PC-9 (cell line): Measurements from ENCODE around the gene TMEM42. TPM values are rescaled to one million over a fixed set of nuclear protein-coding genes. Genes with fewer than 3 reads are reported as not detected.
"Not testable (repeated sequence)": the region's sequence is repeated elsewhere in the genome, so short reads cannot be mapped to it uniquely, and the experiment has no call there.

Experiments
- Bru-seq: library from RNA; stranded (reverse); fragments of 400-500 nt; gene quantifications from one replicate; lab custom pipeline; 2021; lab: Mats Ljungman, UMichigan
- BruChase-seq, 2 experiments: library from RNA; stranded (reverse); fragments of 400-500 nt; gene quantifications; one replicate each; lab custom pipeline; 2021; lab: Mats Ljungman, UMichigan
- BruUV-seq: library from RNA; stranded (reverse); fragments of 400-500 nt; replicated peaks from 2 replicates; lab custom pipeline; 2021; lab: Mats Ljungman, UMichigan
- CTCF ChIA-PET: fragments of 300-600 bp; sonication (Branson Sonifier 250); formaldehyde crosslinking; loops from one replicate; lab custom pipeline; 2022; ENCODE audit warnings: antibody characterized with exemption; lab: Charles Lee
- POLR2A ChIA-PET: fragments of 300-600 bp; sonication (Branson Sonifier 250); formaldehyde crosslinking; loops from one replicate; lab custom pipeline; 2022; ENCODE audit warnings: antibody characterized with exemption; ENCODE audit not compliant: unreplicated experiment; lab: Charles Lee
- DNase-seq, 2 experiments: peaks; one replicate each; pipeline versions ENCODE4 v3.0.0 to v3.0.0-alpha.2; 2015 to 2022; ENCODE audit warnings: mixed read lengths in 1 of 2
- H2AFZ ChIP-seq: fragments of 200-600 bp; sonication (generic); 2 replicates; pipeline ENCODE4 v1.8.1; 2017; ENCODE audit warnings: antibody characterized with exemption
- H3F3A ChIP-seq: fragments of 200-600 bp; sonication (generic); 2 replicates; pipeline ENCODE4 v1.8.1; 2017; ENCODE audit warnings: antibody characterized with exemption, mild to moderate bottlenecking, low read depth; ENCODE audit not compliant: insufficient read depth
- H3K27ac ChIP-seq: fragments of 200-600 bp; sonication (generic); 2 replicates; pipeline ENCODE4 v1.6.1; 2016; ENCODE audit warnings: mixed run types
- H3K27me3 ChIP-seq: fragments of 200-600 bp; sonication (generic); 2 replicates; pipeline ENCODE4 v1.6.1; 2016; ENCODE audit warnings: low read depth, mixed run types; ENCODE audit not compliant: insufficient read depth
- H3K36me3 ChIP-seq: fragments of 200-600 bp; sonication (generic); 2 replicates; pipeline ENCODE4 v1.6.1; 2016; ENCODE audit warnings: low read depth, mixed run types
- H3K4me1 ChIP-seq: fragments of 200-600 bp; sonication (generic); replicated peaks from 2 replicates; pipeline ENCODE4 v1.6.1; 2016; ENCODE audit warnings: mixed run types; ENCODE audit not compliant: insufficient read depth
- H3K4me2 ChIP-seq: fragments of 200-600 bp; sonication (generic); 2 replicates; pipeline ENCODE4 v1.6.1; 2017; ENCODE audit warnings: mixed run types
- H3K4me3 ChIP-seq: fragments of 200-600 bp; sonication (generic); 2 replicates; pipeline ENCODE4 v1.6.1; 2016; ENCODE audit warnings: mixed run types
- H3K79me2 ChIP-seq: fragments of 200-600 bp; sonication (generic); 2 replicates; pipeline ENCODE4 v1.6.1; 2017; ENCODE audit warnings: low read depth, mixed run types
- H3K9me2 ChIP-seq: fragments of 200-600 bp; sonication (generic); 2 replicates; pipeline ENCODE4 v1.8.1; 2017; ENCODE audit warnings: mild to moderate bottlenecking; ENCODE audit not compliant: insufficient read depth
- H3K9me3 ChIP-seq: fragments of 200-600 bp; sonication (generic); 2 replicates; pipeline ENCODE4 v1.8.1; 2016; ENCODE audit warnings: low read depth; ENCODE audit not compliant: insufficient read depth
- H4K20me1 ChIP-seq: fragments of 200-600 bp; sonication (generic); 2 replicates; pipeline ENCODE4 v1.8.1; 2017; ENCODE audit not compliant: insufficient read depth
- EZH2 ChIP-seq: fragments of 200-600 bp; sonication (generic); IDR thresholded peaks from 2 replicates; pipeline ENCODE4 v1.8.0; 2017; ENCODE audit warnings: antibody characterized with exemption, low read depth
- intact Hi-C: fragments of 100-400 bp; cut with micrococcal nuclease; formaldehyde crosslinking; loops from one replicate; pipeline ENCODE4 v1.10.0; 2022; ENCODE audit not compliant: unreplicated experiment
- long read RNA-seq: library from polyadenylated mRNA; stranded (forward); transcript quantifications from one replicate; pipeline ENCODE4 v2.0.0, GENCODE V29; 2022
- total RNA-seq: library from RNA; stranded (reverse); gene quantifications from 2 replicates; pipeline ENCODE4 v1.2.3, GENCODE V29; 2021
- TF ChIP-seq, protein P1 (sequence below): fragments of 200-600 bp; sonication (generic); conservative IDR thresholded peaks from 2 replicates; pipeline ENCODE4 v1.6.1; 2017; ENCODE audit warnings: mixed run types, antibody characterized with exemption, mild to moderate bottlenecking, moderate library complexity

TMEM42 gene
- total RNA-seq (18.2 and 22.4 TPM in 2 replicates), Bru-seq, nascent RNA (percentile 60 among the genes with signal in this experiment), BruChase-seq, experiment 1, labeled RNA remaining after a 2-hour chase (percentile 68 among the genes with signal in this experiment), BruChase-seq, experiment 2, labeled RNA remaining after a 6-hour chase (percentile 61 among the genes with signal in this experiment)
- long read RNA-seq, transcript TMEM42-201 (3 exons, 1,026 nt): major isoform, 15 of 27 reads
- long read RNA-seq, partial matches to known transcripts: 1 of 27 reads
- long read RNA-seq, other reads (novel, unspliced or antisense): 11 of 27 reads

DNA sequence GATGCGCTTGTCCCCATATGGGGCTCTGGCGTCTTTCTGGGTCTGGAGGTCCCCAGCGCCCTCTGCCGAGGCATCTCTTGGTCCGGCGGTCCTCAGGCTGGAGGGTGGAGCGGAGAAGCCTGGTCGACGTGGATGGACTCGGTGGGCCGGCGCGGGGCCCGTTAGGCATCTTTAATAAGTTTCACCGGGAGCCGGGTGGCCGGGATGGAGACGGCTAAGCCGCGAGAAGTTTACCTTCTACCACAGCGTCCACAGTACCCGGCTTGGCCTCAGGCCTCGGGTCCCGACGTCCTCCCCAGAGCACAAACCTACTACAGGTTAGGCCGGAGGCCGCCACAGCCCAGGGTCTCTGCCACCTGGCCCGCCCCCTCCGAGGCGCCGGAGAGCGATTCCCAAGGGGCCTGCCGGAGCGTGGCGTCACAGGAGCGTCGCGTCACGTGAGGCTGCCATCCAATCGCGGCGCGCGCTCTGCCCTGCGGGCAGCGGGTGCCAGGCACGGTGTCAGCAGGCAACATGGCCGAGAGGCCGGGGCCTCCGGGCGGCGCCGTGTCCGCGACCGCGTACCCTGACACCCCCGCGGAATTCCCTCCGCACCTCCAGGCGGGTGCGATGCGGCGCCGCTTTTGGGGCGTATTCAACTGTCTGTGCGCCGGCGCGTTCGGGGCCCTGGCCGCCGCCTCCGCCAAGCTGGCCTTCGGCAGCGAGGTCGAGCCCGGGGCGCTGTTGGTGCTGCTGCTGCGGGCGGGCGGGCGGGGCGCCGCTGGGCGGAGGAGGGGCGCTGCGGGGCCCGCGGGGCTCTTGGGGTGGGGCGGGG lies at the start of gene TMEM42:
Gene TMEM42, plus strand, starts transcription at position 501 of the 814 bp plus-strand sequence. Its CDS starts 13 bp downstream, at position 514.
- TF ChIP-seq, protein P1, sequence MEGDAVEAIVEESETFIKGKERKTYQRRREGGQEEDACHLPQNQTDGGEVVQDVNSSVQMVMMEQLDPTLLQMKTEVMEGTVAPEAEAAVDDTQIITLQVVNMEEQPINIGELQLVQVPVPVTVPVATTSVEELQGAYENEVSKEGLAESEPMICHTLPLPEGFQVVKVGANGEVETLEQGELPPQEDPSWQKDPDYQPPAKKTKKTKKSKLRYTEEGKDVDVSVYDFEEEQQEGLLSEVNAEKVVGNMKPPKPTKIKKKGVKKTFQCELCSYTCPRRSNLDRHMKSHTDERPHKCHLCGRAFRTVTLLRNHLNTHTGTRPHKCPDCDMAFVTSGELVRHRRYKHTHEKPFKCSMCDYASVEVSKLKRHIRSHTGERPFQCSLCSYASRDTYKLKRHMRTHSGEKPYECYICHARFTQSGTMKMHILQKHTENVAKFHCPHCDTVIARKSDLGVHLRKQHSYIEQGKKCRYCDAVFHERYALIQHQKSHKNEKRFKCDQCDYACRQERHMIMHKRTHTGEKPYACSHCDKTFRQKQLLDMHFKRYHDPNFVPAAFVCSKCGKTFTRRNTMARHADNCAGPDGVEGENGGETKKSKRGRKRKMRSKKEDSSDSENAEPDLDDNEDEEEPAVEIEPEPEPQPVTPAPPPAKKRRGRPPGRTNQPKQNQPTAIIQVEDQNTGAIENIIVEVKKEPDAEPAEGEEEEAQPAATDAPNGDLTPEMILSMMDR: no peak
- TF ChIP-seq EZH2: no peak
- CTCF ChIA-PET: no interaction called here
- intact Hi-C loops: loop anchor here (1.0 to 5.0 kb wide), 2 partner anchors 23 to 51 kb away; no protein-coding TSS in a partner anchor

DNA sequence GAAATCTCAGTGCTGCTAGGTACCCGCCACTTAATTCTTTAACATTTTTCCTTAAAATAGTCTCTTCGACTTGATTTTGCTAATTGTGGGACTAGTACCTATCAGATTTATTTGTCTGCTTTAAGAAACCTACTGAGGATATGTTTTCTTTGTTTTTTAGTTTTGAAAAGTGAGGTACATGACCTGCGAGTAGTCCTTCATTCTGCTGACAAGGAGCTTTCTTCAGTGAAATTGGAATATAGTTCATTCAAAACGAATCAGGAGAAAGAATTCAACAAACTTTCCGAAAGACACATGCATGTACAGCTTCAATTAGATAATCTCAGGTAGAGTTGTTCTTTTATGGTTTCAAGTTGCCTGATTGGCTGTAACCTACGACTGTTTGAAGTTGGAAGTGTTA lies 47.0 kb upstream of the TMEM42 start:
- intact Hi-C loops: no loop called here
- H4K20me1 ChIP-seq: no peaks in the 10 kb centered on the region
- no peaks in the 10 kb centered on the region for H3K4me1 ChIP-seq
- TF ChIP-seq EZH2: no peak
- TF ChIP-seq, protein P1: no peak
- H3F3A ChIP-seq: no peaks in the 10 kb centered on the region
- BruUV-seq: no TSS peak
- H3K79me2 ChIP-seq: no peaks in the 10 kb centered on the region
- ChIA-PET POLR2A (no interaction called here), CTCF (no interaction called here)
- H3K27ac ChIP-seq: no peak overlapping the region
- no peak overlapping the region for H3K4me2 ChIP-seq
- H3K36me3 ChIP-seq: 0 out of 2 replicates have a peak, but pooled peaks cover 4% of the 10 kb centered on the region
- H2AFZ ChIP-seq: no peak overlapping the region
- H3K27me3 ChIP-seq: no peaks in the 10 kb centered on the region
- H3K9me2 ChIP-seq: no peaks in the 10 kb centered on the region
- H3K4me3 ChIP-seq: no peak overlapping the region
- DNase-seq: no peak
- no peaks in the 10 kb centered on the region for H3K9me3 ChIP-seq

More for the DNA sequence above, at the start of gene TMEM42:
- Histone ChIP-seq H4K20me1 (no peaks in the 10 kb centered on the region), H3K9me2 (no peaks in the 10 kb centered on the region), H3K4me3 (peak within 1 kb of the TSS; percentile 80), H3K27me3 (no peaks in the 10 kb centered on the region), H2AFZ (peak within 1 kb of the TSS; percentile 89), H3K36me3 (no peaks in the 10 kb centered on the region), H3K4me1 (peaks cover 7% of the 10 kb centered on the region), H3K9me3 (no peaks in the 10 kb centered on the region), H3F3A (peaks cover 16% of the 10 kb centered on the region; the same call in 1 of the 2 replicates), H3K4me2 (peak within 1 kb of the TSS; percentile 80), H3K79me2 (0 out of 2 replicates have a peak, but pooled peaks cover 6% of the 10 kb centered on the region), H3K27ac (peak within 1 kb of the TSS; percentile 41)
- DNase-seq: peak; percentile 67 to 86
- BruUV-seq: no TSS peak
- POLR2A ChIA-PET: no interaction called here

DNA sequence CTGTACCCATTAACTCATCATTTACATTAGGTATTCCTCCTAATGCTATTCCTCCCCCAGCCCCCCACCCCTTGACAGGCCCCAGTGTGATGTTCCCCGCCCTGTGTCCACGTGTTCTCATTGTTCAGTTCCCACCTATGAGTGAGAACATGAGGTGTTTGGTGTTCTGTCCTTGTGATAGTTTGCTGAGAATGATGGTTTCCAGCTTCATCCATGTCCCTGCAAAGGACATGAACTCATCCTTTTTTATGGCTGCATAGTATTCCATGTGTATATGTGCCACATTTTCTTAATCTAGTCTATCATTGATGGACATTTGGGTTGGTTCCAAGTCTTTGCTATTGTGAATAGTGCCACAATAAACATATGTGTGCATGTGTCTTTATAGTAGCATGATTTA lies 45.4 kb upstream of the TMEM42 start:
- H3K4me3 ChIP-seq, H3K27me3 ChIP-seq, POLR2A ChIA-PET, H2AFZ ChIP-seq, H3K9me2 ChIP-seq, CTCF ChIA-PET, intact Hi-C loops, BruUV-seq, H3K79me2 ChIP-seq, H4K20me1 ChIP-seq, H3K4me2 ChIP-seq, H3K4me1 ChIP-seq, H3K36me3 ChIP-seq, H3K9me3 ChIP-seq, DNase-seq, H3F3A ChIP-seq, H3K27ac ChIP-seq: not testable (repeated sequence)

DNA sequence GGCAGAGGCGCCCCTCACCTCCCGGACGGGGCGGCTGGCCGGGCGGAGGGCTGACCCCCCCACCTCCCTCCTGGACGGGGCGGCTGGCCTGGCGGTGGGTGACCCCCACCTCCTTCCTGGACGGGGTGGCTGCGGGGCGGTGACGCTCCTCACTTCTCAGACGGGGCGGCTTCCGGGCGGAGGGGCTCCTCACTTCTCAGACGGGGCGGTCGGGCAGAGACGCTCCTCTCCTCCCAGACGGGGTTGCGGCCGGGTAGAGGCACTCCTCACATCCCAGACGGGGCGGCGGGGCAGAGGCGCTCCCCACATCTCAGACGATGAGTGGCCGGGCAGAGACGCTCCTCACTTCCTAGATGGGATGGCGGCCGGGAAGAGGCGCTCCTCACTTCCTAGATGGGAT lies 40.5 kb upstream of the TMEM42 start:
- CTCF ChIA-PET, intact Hi-C loops: not testable (repeated sequence)

More for the DNA sequence above, 40.5 kb upstream of the TMEM42 start:
- H3K27ac ChIP-seq, H3K27me3 ChIP-seq, H3K9me3 ChIP-seq, H3K4me2 ChIP-seq, H3K4me3 ChIP-seq, H3K9me2 ChIP-seq, BruUV-seq, H2AFZ ChIP-seq, H4K20me1 ChIP-seq, H3K4me1 ChIP-seq, DNase-seq, H3K79me2 ChIP-seq, H3K36me3 ChIP-seq, H3F3A ChIP-seq, POLR2A ChIA-PET: not testable (repeated sequence)
